Activated CD8-positive, alpha-beta memory T cell treated with anti-CD3 and anti-CD28 coated beads for 1 hour (primary cell): ENCODE results near the gene PLEK.

Experiments used
- DNase-seq, 2 donors: peaks; one replicate each; pipeline ENCODE4 v3.0.0-alpha.2; 2020; ENCODE audit warnings: low read depth in 1 of 2; ENCODE audit errors: extremely low read depth in 1 of 2

PLEK gene

GRCh38 chr2:68414452-68414851 is 49.4 kb downstream of the PLEK start:
- no peak for DNase-seq

GRCh38 chr2:68414876-68415275 is 49.8 kb downstream of the PLEK start:
- DNase-seq, result no peak

GRCh38 chr2:68415521-68415920 is 50.4 kb downstream of the PLEK start:
- DNase-seq, result no peak

GRCh38 chr2:68416081-68416675 is 51.1 kb downstream of the PLEK start:
- no peak for DNase-seq

GRCh38 chr2:68417926-68418325 is 52.8 kb downstream of the PLEK start:
- no peak for DNase-seq

GRCh38 chr2:68418419-68418818 is 53.3 kb downstream of the PLEK start:
- DNase-seq, result no peak

GRCh38 chr2:68418855-68419254 is 53.8 kb downstream of the PLEK start:
- no peak for DNase-seq

- no peak for DNase-seq
These were observed 55.3 kb downstream of the PLEK start for GRCh38 chr2:68420254-68420910.

GRCh38 chr2:68423966-68424650 is 59.0 kb downstream of the PLEK start:
- DNase-seq, result no peak

- no peak for DNase-seq
These were observed 60.4 kb downstream of the PLEK start for GRCh38 chr2:68425503-68425902.

GRCh38 chr2:68426446-68426845 is 61.4 kb downstream of the PLEK start:
- DNase-seq, result no peak

GRCh38 chr2:68426848-68427579 is 61.9 kb downstream of the PLEK start:
- DNase-seq, result no peak

GRCh38 chr2:68428126-68428525 is 63.0 kb downstream of the PLEK start:
- DNase-seq, result no peak

GRCh38 chr2:68428746-68429145 is 63.7 kb downstream of the PLEK start:
- DNase-seq, result no peak

GRCh38 chr2:68429311-68429826 is 64.3 kb downstream of the PLEK start:
- DNase-seq, result no peak

- no peak for DNase-seq
These were observed 66.4 kb downstream of the PLEK start for GRCh38 chr2:68431316-68431972.

- no peak for DNase-seq
These were observed 67.9 kb downstream of the PLEK start for GRCh38 chr2:68432696-68433658.

- no peak for DNase-seq
These were observed 69.9 kb downstream of the PLEK start for GRCh38 chr2:68434981-68435380.

- DNase-seq, result no peak
These were observed 70.5 kb downstream of the PLEK start for GRCh38 chr2:68435615-68436014.

- no peak for DNase-seq
These were observed 71.2 kb downstream of the PLEK start for GRCh38 chr2:68436270-68436669.
